ENCODE measurements around the gene LNPK. TPM values are rescaled to one million over a fixed set of nuclear protein-coding genes. Genes with fewer than 3 reads are reported as not detected.

The LNPK gene, protein sequence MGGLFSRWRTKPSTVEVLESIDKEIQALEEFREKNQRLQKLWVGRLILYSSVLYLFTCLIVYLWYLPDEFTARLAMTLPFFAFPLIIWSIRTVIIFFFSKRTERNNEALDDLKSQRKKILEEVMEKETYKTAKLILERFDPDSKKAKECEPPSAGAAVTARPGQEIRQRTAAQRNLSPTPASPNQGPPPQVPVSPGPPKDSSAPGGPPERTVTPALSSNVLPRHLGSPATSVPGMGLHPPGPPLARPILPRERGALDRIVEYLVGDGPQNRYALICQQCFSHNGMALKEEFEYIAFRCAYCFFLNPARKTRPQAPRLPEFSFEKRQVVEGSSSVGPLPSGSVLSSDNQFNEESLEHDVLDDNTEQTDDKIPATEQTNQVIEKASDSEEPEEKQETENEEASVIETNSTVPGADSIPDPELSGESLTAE
- 10 to 100 TPM; 23.0 to 84.4 (median 50.1) TPM for total RNA-seq

DNA sequence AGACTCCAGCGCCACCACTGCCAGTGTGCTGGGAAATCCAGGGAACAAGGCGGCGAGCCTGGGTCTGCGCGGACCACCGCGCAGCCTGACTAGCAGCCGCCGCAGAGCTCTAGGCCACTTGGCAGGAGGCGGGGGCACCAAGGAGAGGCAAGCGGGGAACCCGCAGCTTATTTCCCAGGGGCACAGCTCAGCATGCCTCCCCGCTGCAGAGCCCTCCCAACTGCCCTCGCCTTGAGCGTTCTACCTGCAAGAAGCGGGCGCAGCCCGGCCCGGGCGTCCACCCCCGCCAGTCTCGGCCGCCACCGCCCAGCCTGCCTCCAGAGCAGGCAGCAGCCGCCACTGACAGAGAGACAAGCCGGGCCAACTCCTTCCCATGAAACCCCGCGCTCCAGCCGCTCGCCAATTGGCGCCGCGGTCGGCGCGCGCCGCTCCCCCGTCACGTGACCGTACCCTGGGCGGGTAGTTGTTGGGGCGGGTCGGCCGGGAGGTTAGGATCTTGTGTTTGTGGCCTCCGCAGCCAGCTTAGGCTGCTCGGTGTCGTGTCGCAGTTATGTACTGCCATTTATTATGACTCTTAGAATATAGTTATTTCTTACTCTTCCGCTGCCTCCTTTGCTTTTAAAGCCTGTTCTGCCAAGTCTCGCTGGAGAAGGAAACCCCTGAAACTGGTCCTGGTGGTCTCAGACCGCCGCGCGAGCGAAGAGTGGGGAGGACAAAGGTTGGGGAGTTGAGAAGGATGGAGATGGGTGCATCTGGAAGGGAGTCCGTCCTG is at the start of gene LNPK:
Gene LNPK, minus strand, starts transcription at position 352 of the 772 bp plus-strand sequence. CDS start 6,683 bp downstream, outside the sequence.
- peak; percentile 89 to 94 for DNase-seq
- in situ Hi-C loops (cut with MboI; ENCODE audit: low sequenced_read_pairs in 4 of 4): no loop called here

DNA sequence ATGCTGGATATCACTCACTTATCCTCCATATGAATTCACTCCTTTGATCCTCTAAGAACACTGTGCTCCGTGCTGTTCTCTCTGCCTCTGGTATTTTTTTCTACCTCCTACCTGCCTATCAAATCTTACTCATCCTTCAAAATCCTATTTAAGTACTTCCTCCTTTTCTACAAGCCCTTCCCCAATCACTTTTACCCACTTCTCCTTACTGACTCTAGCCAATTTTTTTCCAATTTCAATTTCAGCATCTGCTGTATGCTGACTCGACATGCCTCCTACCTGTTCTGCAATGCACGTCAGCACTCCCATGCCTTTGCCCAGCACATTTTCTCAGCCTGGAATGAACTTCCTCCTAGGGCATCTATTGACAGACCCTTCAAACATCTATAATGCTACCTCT is 37.3 kb upstream of the LNPK start:
- ATAC-seq: no peak
- peaks cover 0 to 5% of the 10 kb centered on the region in 2 donors for H3K4me1 ChIP-seq
- no peak for TF ChIP-seq POLR2A (IDR thresholded peaks at IDR 0.05)
- TF ChIP-seq, protein P1, sequence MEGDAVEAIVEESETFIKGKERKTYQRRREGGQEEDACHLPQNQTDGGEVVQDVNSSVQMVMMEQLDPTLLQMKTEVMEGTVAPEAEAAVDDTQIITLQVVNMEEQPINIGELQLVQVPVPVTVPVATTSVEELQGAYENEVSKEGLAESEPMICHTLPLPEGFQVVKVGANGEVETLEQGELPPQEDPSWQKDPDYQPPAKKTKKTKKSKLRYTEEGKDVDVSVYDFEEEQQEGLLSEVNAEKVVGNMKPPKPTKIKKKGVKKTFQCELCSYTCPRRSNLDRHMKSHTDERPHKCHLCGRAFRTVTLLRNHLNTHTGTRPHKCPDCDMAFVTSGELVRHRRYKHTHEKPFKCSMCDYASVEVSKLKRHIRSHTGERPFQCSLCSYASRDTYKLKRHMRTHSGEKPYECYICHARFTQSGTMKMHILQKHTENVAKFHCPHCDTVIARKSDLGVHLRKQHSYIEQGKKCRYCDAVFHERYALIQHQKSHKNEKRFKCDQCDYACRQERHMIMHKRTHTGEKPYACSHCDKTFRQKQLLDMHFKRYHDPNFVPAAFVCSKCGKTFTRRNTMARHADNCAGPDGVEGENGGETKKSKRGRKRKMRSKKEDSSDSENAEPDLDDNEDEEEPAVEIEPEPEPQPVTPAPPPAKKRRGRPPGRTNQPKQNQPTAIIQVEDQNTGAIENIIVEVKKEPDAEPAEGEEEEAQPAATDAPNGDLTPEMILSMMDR (IDR thresholded peaks at IDR 0.05 in 4 of 5, conservative IDR thresholded peaks at IDR 0.05 in 1 of 5): no peak
- in situ Hi-C loops (cut with MboI; ENCODE audit: low sequenced_read_pairs in 4 of 4) (no loop called here), intact Hi-C loops (cut with DNase I; ENCODE audit: low total_unique reads) (no loop called here)
- H3K4me3 ChIP-seq: no peak overlapping the region
- no peak for DNase-seq
- no peak overlapping the region for H3K27ac ChIP-seq
- no peaks in the 10 kb centered on the region for H3K36me3 ChIP-seq
- no peaks in the 10 kb centered on the region for H3K9me3 ChIP-seq
- peaks cover 0 to 2% (median 0%) of the 10 kb centered on the region in 3 donors for H3K27me3 ChIP-seq

More for the DNA sequence above, at the start of gene LNPK:
- intact Hi-C loops (cut with DNase I; ENCODE audit: low total_unique reads): loop anchor here (1.0 to 5.0 kb wide), 7 partner anchors 72 to 1211 kb away; partner anchors contain the start of gene HNRNPA3
- Histone ChIP-seq H3K4me3 (peak within 1 kb of the TSS; percentile 76 to 90 (median 84)), H3K27ac (peak within 1 kb of the TSS; percentile 95 to 98 (median 98)), H3K9me3 (no peaks in the 10 kb centered on the region), H3K27me3 (no peaks in the 10 kb centered on the region), H3K4me1 (peaks cover 32 to 51% of the 10 kb centered on the region in 2 donors), H3K36me3 (no peaks in the 10 kb centered on the region)
- peak; percentile 82 to 85 for ATAC-seq
- peak; percentile 91 to 94 for TF ChIP-seq POLR2A (IDR thresholded peaks at IDR 0.05)
- TF ChIP-seq, protein P1 (IDR thresholded peaks at IDR 0.05 in 4 of 5, conservative IDR thresholded peaks at IDR 0.05 in 1 of 5): peak in 2 of 5 experiments; percentile 18 to 25

DNA sequence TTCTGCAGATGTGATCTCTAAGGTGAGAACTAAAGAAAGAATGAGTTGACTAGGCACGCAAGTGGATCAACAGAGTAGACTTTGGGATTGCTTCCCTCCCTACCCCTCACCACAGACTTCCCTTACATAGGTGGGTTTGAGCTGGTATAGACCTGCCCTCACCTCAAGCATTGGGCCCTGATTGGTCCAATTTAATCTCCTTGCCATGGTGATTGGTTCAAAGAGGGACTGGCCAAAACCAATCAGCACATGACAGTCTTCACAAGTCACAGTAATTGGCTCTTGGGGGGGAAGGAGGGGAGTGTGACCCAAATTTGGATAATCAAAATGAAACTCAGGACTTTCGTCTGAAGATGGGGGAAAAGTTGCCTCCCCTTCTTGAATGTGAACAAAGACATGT is 36.6 kb upstream of the LNPK start:
- TF ChIP-seq, protein P1 (IDR thresholded peaks at IDR 0.05 in 4 of 5, conservative IDR thresholded peaks at IDR 0.05 in 1 of 5): no peak
- no peak for TF ChIP-seq POLR2A (IDR thresholded peaks at IDR 0.05)
- Histone ChIP-seq H3K27me3 (peaks cover 0 to 2% (median 0%) of the 10 kb centered on the region in 3 donors), H3K27ac (no peak overlapping the region), H3K4me1 (peaks cover 0 to 5% of the 10 kb centered on the region in 2 donors), H3K4me3 (no peak overlapping the region), H3K36me3 (no peaks in the 10 kb centered on the region), H3K9me3 (no peaks in the 10 kb centered on the region)
- in situ Hi-C loops (cut with MboI; ENCODE audit: low sequenced_read_pairs in 4 of 4) (no loop called here), intact Hi-C loops (cut with DNase I; ENCODE audit: low total_unique reads) (no loop called here)
- ATAC-seq (no peak), DNase-seq (no peak)

DNA sequence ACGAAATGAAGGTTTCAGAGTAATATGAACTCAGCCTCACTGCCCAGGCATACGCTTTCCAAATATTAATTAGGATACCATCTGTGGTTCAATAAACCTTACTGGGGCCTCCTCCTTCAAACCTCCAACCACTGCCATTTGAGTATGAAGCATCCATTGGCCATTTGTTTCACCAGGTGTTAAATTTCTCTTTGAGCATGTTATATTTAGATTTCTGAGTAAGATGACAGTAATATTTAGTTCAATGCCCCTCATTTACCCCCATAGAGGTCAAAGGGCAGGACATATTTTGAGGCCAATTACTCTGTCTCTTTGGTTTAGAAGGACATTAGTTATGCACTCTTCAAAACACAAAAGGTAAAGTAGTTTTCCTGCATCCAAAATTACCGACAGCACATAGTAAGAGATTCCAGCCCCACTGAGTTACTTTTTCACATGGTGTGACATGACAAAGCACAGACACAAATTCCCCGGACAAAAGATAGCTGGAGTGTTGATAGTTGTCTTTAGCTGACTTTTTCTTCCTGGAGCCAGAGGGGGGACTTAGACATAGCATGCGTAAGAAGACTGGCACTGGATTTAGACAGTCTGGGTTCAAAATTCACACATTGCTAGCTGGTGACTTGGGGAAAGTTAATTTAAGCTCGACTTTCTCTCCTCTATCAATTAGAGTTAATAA is 33.1 kb upstream of the LNPK start:
- DNase-seq: no peak
- Histone ChIP-seq H3K27ac (no peak overlapping the region), H3K27me3 (peaks cover 0 to 2% (median 0%) of the 10 kb centered on the region in 3 donors), H3K9me3 (no peaks in the 10 kb centered on the region), H3K4me1 (peaks cover 0 to 5% of the 10 kb centered on the region in 2 donors), H3K36me3 (no peaks in the 10 kb centered on the region), H3K4me3 (no peak overlapping the region)
- in situ Hi-C loops (cut with MboI; ENCODE audit: low sequenced_read_pairs in 4 of 4) (no loop called here), intact Hi-C loops (cut with DNase I; ENCODE audit: low total_unique reads) (no loop called here)
- TF ChIP-seq POLR2A (IDR thresholded peaks at IDR 0.05): no peak
- TF ChIP-seq, protein P1 (IDR thresholded peaks at IDR 0.05 in 4 of 5, conservative IDR thresholded peaks at IDR 0.05 in 1 of 5): no peak
- ATAC-seq: no peak

Data from gastrocnemius medialis (tissue), 4 donors.